ENCODE results near the gene CDC42EP3. TPM values are rescaled to one million over a fixed set of nuclear protein-coding genes. Genes with fewer than 3 reads are reported as not detected.

Gene CDC42EP3
- total and polyA plus RNA-seq, 9 donors: 12.0 to 82.7 (median 27.6) TPM

DNA sequence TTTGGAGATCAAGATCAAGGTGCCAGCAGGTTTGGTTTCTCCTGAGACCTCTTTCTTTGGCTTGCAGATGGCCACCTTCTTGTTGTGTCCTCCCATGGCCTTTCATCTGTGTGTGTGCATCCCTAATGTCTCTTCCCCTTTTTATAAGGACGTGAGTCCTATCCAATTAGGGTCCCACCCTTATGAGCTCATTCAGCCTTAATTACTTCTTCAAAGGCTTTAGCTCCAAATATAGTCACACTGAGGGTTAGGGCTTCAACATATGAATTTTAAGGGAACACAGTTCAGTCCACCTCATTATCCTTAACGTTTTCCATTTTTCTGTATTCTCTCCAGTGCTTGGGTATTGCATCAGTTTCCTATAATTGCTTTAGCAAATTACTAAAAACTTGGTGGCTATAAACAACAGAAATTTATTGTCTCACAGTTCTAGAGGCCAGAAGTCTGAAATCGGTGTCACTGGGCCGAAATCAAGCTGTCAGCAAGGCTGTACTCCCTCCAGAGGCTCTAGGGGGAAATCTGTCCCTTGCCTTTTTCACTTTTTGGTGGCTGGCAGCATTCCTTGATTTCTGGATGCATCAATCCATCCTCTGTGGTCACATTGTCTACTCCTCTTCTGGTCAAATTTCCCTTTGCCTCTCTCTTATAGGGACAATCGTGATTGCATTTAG is 34.1 kb downstream of the CDC42EP3 start:
- no peak for DNase-seq
- TF ChIP-seq EP300 (IDR thresholded peaks at IDR 0.05): no peak
- no peak for TF ChIP-seq POLR2A (IDR thresholded peaks at IDR 0.05)
- TF ChIP-seq, protein P1, sequence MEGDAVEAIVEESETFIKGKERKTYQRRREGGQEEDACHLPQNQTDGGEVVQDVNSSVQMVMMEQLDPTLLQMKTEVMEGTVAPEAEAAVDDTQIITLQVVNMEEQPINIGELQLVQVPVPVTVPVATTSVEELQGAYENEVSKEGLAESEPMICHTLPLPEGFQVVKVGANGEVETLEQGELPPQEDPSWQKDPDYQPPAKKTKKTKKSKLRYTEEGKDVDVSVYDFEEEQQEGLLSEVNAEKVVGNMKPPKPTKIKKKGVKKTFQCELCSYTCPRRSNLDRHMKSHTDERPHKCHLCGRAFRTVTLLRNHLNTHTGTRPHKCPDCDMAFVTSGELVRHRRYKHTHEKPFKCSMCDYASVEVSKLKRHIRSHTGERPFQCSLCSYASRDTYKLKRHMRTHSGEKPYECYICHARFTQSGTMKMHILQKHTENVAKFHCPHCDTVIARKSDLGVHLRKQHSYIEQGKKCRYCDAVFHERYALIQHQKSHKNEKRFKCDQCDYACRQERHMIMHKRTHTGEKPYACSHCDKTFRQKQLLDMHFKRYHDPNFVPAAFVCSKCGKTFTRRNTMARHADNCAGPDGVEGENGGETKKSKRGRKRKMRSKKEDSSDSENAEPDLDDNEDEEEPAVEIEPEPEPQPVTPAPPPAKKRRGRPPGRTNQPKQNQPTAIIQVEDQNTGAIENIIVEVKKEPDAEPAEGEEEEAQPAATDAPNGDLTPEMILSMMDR (IDR thresholded peaks at IDR 0.05): no peak
- H3K36me3 ChIP-seq: no peaks in the 10 kb centered on the region

DNA sequence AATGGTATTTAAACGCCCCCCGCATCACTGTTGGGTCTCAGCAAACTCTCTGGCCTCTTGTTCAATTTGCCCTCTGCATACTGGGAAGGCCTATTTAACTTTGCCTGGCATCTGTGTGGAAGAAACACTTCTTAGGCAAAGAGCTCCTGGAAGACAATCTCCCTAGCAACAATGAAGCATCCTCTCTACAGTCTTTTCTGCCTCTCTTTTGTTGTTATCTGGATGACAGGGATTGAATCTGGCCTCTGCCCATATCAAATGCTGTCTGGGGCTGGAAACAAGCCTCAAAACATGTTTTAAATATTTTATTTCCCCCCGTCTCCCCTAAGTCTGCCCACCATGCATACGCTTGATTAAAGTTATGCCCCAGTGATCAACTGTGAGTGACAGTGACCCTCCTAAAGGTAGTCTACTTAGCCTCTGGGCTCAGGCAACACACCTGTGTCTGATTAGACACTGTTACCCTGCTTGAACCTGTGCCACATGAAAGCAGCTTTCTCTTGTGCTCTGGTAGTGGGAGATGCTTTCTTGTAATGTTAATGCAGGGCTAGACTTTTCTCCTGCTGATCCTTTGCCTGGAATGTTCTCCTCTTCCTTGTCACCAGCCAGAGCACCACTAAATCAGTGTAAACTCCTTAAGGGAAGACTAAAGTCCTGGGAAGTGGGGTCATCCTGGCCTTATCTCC is 34.9 kb downstream of the CDC42EP3 start:
- H3K36me3 ChIP-seq: no peaks in the 10 kb centered on the region
- DNase-seq: no peak
- TF ChIP-seq EP300 (IDR thresholded peaks at IDR 0.05): no peak
- TF ChIP-seq, protein P1 (IDR thresholded peaks at IDR 0.05): no peak
- TF ChIP-seq POLR2A (IDR thresholded peaks at IDR 0.05): no peak
- H3K27ac ChIP-seq: no peak overlapping the region
- intact Hi-C loops (cut with DNase I): no loop called here
- no peaks in the 10 kb centered on the region for H3K4me1 ChIP-seq (ENCODE audit: insufficient read depth)
- 88 to 96% (median 94%) methylated on average over 4 of the region's 4 CpGs for WGBS, 3 donors
- H3K4me3 ChIP-seq: no peak overlapping the region
- no peaks in the 10 kb centered on the region for H3K9me3 ChIP-seq
- no peaks in the 10 kb centered on the region for H3K27me3 ChIP-seq

More for the DNA sequence above, 34.1 kb downstream of the CDC42EP3 start:
- H3K9me3 ChIP-seq: no peaks in the 10 kb centered on the region
- no peaks in the 10 kb centered on the region for H3K27me3 ChIP-seq
- intact Hi-C loops (cut with DNase I): no loop called here
- H3K27ac ChIP-seq: no peak overlapping the region
- 74 to 90% (median 83%) methylated on average over 5 of the region's 5 CpGs for WGBS, 3 donors
- H3K4me1 ChIP-seq (ENCODE audit: insufficient read depth): no peaks in the 10 kb centered on the region
- no peak overlapping the region for H3K4me3 ChIP-seq

DNA sequence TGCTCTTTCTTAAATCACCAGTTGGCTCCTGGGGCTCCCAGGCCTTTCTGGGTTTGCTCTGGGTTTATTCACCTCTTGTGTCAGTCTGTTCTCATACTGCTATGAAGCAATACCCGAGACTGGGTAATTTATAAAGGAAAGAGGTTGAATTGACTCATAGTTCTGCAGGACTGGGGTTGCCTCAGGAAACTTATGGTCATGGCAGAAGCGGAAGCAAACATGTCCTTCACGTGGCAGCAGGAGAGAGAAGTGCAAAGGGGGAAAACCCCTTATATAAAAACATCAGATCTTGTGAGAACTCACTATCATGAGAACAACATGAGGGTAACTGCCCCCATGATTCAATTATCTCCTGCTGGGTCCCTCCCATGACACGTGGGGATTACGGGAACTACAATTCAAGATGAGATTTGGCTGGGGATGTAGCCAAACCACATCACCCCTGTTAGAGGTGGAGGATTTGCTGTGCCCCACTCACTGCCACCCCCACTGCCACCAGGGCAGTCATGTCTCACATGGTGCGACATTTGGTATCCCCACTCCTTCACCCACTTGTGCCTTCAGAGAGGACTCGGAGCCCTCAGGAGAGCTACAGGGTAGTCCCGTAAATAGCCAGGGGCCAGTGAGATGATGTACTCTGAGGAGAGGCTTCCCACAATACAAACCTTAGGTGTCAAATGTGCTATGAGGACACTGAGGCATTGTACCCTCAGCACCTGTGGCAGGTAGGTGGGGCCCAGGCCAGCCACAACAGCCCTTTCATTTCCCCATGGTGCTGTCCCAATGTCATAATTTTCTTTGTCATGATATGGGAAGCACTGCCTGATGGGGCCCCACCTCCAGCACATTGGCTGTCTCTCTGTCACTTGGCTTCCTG is 35.7 kb downstream of the CDC42EP3 start:
- DNase-seq: no peak
- TF ChIP-seq POLR2A (IDR thresholded peaks at IDR 0.05) (no peak), EP300 (IDR thresholded peaks at IDR 0.05) (no peak)
- TF ChIP-seq, protein P1 (IDR thresholded peaks at IDR 0.05): no peak

DNA sequence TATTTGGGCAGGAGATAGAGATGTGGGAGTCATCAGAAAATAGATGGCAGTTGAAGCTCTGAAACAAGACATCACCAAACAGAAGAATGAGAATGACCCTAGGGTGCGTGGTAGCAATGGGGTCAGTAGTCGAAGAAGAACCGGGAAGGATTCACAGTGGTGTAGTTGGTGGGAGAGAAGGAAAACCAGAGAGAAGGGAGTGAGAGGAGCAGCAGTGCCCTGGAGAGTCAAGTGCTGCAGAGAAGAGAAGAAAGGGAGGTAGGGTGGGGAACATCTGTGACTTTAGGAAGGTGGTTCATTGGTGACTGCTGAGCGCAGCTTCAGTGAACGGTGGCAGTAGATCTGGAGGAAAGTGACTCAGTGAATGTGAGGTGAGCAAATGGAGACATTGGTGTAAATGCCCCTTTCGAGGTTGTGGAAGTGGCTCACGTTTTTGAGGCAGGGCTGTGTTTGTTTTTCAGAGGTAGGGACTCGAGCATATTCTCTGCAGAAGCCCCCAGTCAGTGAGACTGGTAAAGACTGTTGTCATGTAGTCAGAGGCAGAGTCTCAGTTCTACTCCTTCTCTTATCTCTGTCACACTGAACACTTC is 36.4 kb downstream of the CDC42EP3 start:
- intact Hi-C loops (cut with DNase I): no loop called here
- Histone ChIP-seq H3K27me3 (no peaks in the 10 kb centered on the region), H3K27ac (no peak overlapping the region), H3K9me3 (no peaks in the 10 kb centered on the region), H3K36me3 (no peaks in the 10 kb centered on the region), H3K4me1 (ENCODE audit: insufficient read depth) (no peaks in the 10 kb centered on the region), H3K4me3 (no peak overlapping the region)
- 95 to 96% (median 96%) methylated on average over 8 of the region's 8 CpGs for WGBS, 3 donors
- no peak for TF ChIP-seq POLR2A (IDR thresholded peaks at IDR 0.05)
- no peak for TF ChIP-seq EP300 (IDR thresholded peaks at IDR 0.05)
- TF ChIP-seq, protein P1 (IDR thresholded peaks at IDR 0.05): no peak
- DNase-seq: no peak

More for the DNA sequence above, 35.7 kb downstream of the CDC42EP3 start:
- 84 to 93% (median 91%) methylated on average over 8 of the region's 8 CpGs for WGBS, 3 donors
- no peaks in the 10 kb centered on the region for H3K9me3 ChIP-seq
- no peaks in the 10 kb centered on the region for H3K27me3 ChIP-seq
- no peaks in the 10 kb centered on the region for H3K36me3 ChIP-seq
- H3K27ac ChIP-seq: no peak overlapping the region
- H3K4me3 ChIP-seq: no peak overlapping the region
- no peaks in the 10 kb centered on the region for H3K4me1 ChIP-seq (ENCODE audit: insufficient read depth)
- intact Hi-C loops (cut with DNase I): no loop called here
